NCI-H1417 treated with DMSO at 0.1 percent for 48 hours (cell line): ENCODE results near the gene LAX1.

Source experiments
- DNase-seq: peaks from one replicate; lab custom pipeline; 2025; lab: John Stamatoyannopoulos, UW

The LAX1 gene

GRCh38 chr1:203813581-203814341 lies 48.8 kb downstream of the LAX1 start:
- DNase-seq, result no peak

GRCh38 chr1:203818399-203818798 lies 53.4 kb downstream of the LAX1 start:
- DNase-seq, result no peak

GRCh38 chr1:203823306-203823705 lies 58.3 kb downstream of the LAX1 start:
- no peak for DNase-seq
